CD4-positive, alpha-beta T cell (primary cell): ENCODE data around the gene PLXDC2. TPM values are rescaled to one million over a fixed set of nuclear protein-coding genes. Genes with fewer than 3 reads are reported as not detected.

Source experiments
- ATAC-seq: fragments of 200-7000 bp; cut with Tn5 transposase; one replicate; pipeline ENCODE4 v1.10.0; 2022; ENCODE audit warnings: mild to moderate bottlenecking; ENCODE audit not compliant: poor library complexity
- CTCF ChIA-PET: fragments of 350-600 bp; sonication (Branson Sonifier 250); formaldehyde crosslinking; loops from one replicate; lab custom pipeline; 2021; ENCODE audit warnings: antibody characterized with exemption, inconsistent platforms; lab: Charles Lee
- POLR2A ChIA-PET: fragments of 350-600 bp; sonication (Branson Sonifier 250); formaldehyde crosslinking; loops from one replicate; lab custom pipeline; 2021; ENCODE audit warnings: antibody characterized with exemption, inconsistent platforms; lab: Charles Lee
- DNase-seq, 14 experiments: peaks; one replicate each; pipeline ENCODE4 v3.0.0-alpha.2; 2013 to 2020; ENCODE audit warnings: mixed read lengths in 2 of 14
- H3K27ac ChIP-seq, 2 donors: one replicate each; pipeline versions ENCODE4 v1.5.1 to v1.7.0; 2013; ENCODE audit warnings: low read length in 2 of 2, low read depth in 1 of 2, mild to moderate bottlenecking in 1 of 2
- H3K27me3 ChIP-seq, 2 experiments: 1 replicate in 1 of 2; 2 replicates in 1 of 2; pipeline versions ENCODE4 v1.6.1 to v1.7.0; 2013; ENCODE audit warnings: low read length in 2 of 2, control low read depth in 1 of 2, mild to moderate bottlenecking in 1 of 2, moderate library complexity in 1 of 2; ENCODE audit not compliant: insufficient read depth in 2 of 2, control insufficient read depth in 1 of 2
- H3K36me3 ChIP-seq: one replicate; pipeline ENCODE4 v1.6.1; 2013; ENCODE audit warnings: low read length, control low read depth; ENCODE audit not compliant: insufficient read depth
- H3K4me1 ChIP-seq: one replicate; pipeline ENCODE4 v1.6.1; 2013; ENCODE audit warnings: low read length, control low read depth; ENCODE audit not compliant: insufficient read depth
- H3K4me3 ChIP-seq: one replicate; pipeline ENCODE4 v1.5.1; 2013; ENCODE audit warnings: mild to moderate bottlenecking, low read length, moderate library complexity
- H3K9me3 ChIP-seq, 2 experiments: 1 replicate in 1 of 2; 2 replicates in 1 of 2; pipeline versions ENCODE4 v1.6.1 to v1.7.0; 2013; ENCODE audit warnings: low read length in 2 of 2, mild to moderate bottlenecking in 2 of 2, control low read depth in 1 of 2, moderate library complexity in 1 of 2; ENCODE audit not compliant: control insufficient read depth in 1 of 2, insufficient read depth in 1 of 2
- H3K27ac Mint-ChIP-seq: one replicate; pipeline ENCODE4 v1.8.0; 2020; ENCODE audit warnings: mixed read lengths
- H3K27me3 Mint-ChIP-seq: one replicate; pipeline ENCODE4 v1.8.0; 2021; ENCODE audit warnings: mixed read lengths
- H3K36me3 Mint-ChIP-seq: one replicate; pipeline ENCODE4 v1.8.0; 2021; ENCODE audit warnings: low read depth, mixed read lengths
- H3K4me1 Mint-ChIP-seq: one replicate; pipeline ENCODE4 v1.8.0; 2021; ENCODE audit warnings: low read depth, mixed read lengths
- H3K4me3 Mint-ChIP-seq: one replicate; pipeline ENCODE4 v1.8.0; 2020; ENCODE audit warnings: mild to moderate bottlenecking, mixed read lengths
- H3K9me3 Mint-ChIP-seq: one replicate; pipeline ENCODE4 v1.8.0; 2020; ENCODE audit warnings: mixed read lengths
- CTCF ChIP-seq: fragments of 200-600 bp; IDR thresholded peaks from one replicate; pipeline ENCODE4 v1.8.0; 2022; ENCODE audit warnings: antibody characterized with exemption, mild to moderate bottlenecking
- intact Hi-C, 2 experiments: fragments of 100-400 bp; cut with DNase I in 1 of 2; cut with micrococcal nuclease in 1 of 2; formaldehyde crosslinking; loops; one replicate each; pipeline versions ENCODE4 v1.15.1 to v1.9.0; 2023 to 2025; cut with DNase I, micrococcal nuclease
- total RNA-seq, 174 experiments: library from RNA in 2 of 174; stranded (reverse) in 2 of 174; gene quantifications; one replicate each; pipeline ENCODE4 v1.2.3 and lab custom pipeline; 2021 to 2026

The PLXDC2 gene
- total RNA-seq, 2 experiments from 2014 or later: 0.41 to 0.61 TPM

- no peaks in the 10 kb centered on the region for H3K4me1 Mint-ChIP-seq
- H3K27me3 Mint-ChIP-seq: no peaks in the 10 kb centered on the region
- ATAC-seq: no peak
These were observed 148.4 kb downstream of the PLXDC2 start for GRCh38 chr10:19964625-19965024.

GRCh38 chr10:19966751-19967150, 150.5 kb downstream of the PLXDC2 start:
- Histone ChIP-seq H3K36me3 (no peaks in the 10 kb centered on the region), H3K27ac (no peak overlapping the region), H3K4me1 (no peaks in the 10 kb centered on the region), H3K27me3 (no peaks in the 10 kb centered on the region), H3K9me3 (peaks cover 0 to 6% of the 10 kb centered on the region in 2 experiments), H3K4me3 (no peak overlapping the region)
- Mint-ChIP-seq H3K4me1 (no peaks in the 10 kb centered on the region), H3K27ac (no peak overlapping the region), H3K27me3 (no peaks in the 10 kb centered on the region), H3K36me3 (no peaks in the 10 kb centered on the region), H3K9me3 (peaks cover 2% of the 10 kb centered on the region), H3K4me3 (no peak overlapping the region)
- TF ChIP-seq CTCF: no peak
- CTCF ChIA-PET: no interaction called here
- POLR2A ChIA-PET: no interaction called here
- ATAC-seq (no peak), DNase-seq (no peak)
- intact Hi-C loops: no loop called here

More at GRCh38 chr10:19964625-19965024, 148.4 kb downstream of the PLXDC2 start:
- H3K9me3 ChIP-seq: peaks cover 0 to 6% of the 10 kb centered on the region in 2 experiments
- no peak overlapping the region for H3K27ac Mint-ChIP-seq
- no peak overlapping the region for H3K27ac ChIP-seq
- no peaks in the 10 kb centered on the region for H3K4me1 ChIP-seq
- POLR2A ChIA-PET: no interaction called here
- H3K27me3 ChIP-seq: no peaks in the 10 kb centered on the region
- intact Hi-C loops: no loop called here
- peaks cover 2% of the 10 kb centered on the region for H3K9me3 Mint-ChIP-seq
- no peak for TF ChIP-seq CTCF
- no peaks in the 10 kb centered on the region for H3K36me3 ChIP-seq
- CTCF ChIA-PET: no interaction called here
- no peak for DNase-seq
- no peak overlapping the region for H3K4me3 ChIP-seq
- H3K4me3 Mint-ChIP-seq: no peak overlapping the region
- no peaks in the 10 kb centered on the region for H3K36me3 Mint-ChIP-seq

GRCh38 chr10:19967981-19968380, 151.7 kb downstream of the PLXDC2 start:
- H3K4me1 Mint-ChIP-seq: no peaks in the 10 kb centered on the region
- no peaks in the 10 kb centered on the region for H3K36me3 Mint-ChIP-seq
- Histone ChIP-seq H3K9me3 (no peaks in the 10 kb centered on the region), H3K4me3 (no peak overlapping the region), H3K27me3 (no peaks in the 10 kb centered on the region), H3K4me1 (no peaks in the 10 kb centered on the region), H3K36me3 (no peaks in the 10 kb centered on the region), H3K27ac (no peak overlapping the region)
- TF ChIP-seq CTCF: no peak
- no peak overlapping the region for H3K27ac Mint-ChIP-seq
- DNase-seq (no peak), ATAC-seq (no peak)
- no peak overlapping the region for H3K4me3 Mint-ChIP-seq
- ChIA-PET CTCF (no interaction called here), POLR2A (no interaction called here)
- peaks cover 2% of the 10 kb centered on the region for H3K9me3 Mint-ChIP-seq
- intact Hi-C loops: no loop called here
- no peaks in the 10 kb centered on the region for H3K27me3 Mint-ChIP-seq
